Activated CD4-positive, alpha-beta memory T cell treated with anti-CD3 and anti-CD28 coated beads, Interleukin-2, amount 10 ng/mL, durations not matched to agents 7 days and 5 days (primary cell): ENCODE data around the gene DDX5. TPM values are rescaled to one million over a fixed set of nuclear protein-coding genes. Genes with fewer than 3 reads are reported as not detected.
"Not testable (repeated sequence)": the region's sequence is repeated elsewhere in the genome, so short reads cannot be mapped to it uniquely, and the experiment has no call there.

Experiments
- CTCF ChIA-PET: fragments of 350-600 bp; sonication (Branson Sonifier 250); formaldehyde crosslinking; loops from one replicate; lab custom pipeline; 2021; ENCODE audit warnings: antibody characterized with exemption, inconsistent platforms; lab: Charles Lee
- POLR2A ChIA-PET: fragments of 350-600 bp; sonication (Branson Sonifier 250); formaldehyde crosslinking; loops from one replicate; lab custom pipeline; 2021; ENCODE audit warnings: antibody characterized with exemption; lab: Charles Lee
- DNase-seq: peaks from one replicate; pipeline ENCODE4 v3.0.0-alpha.2; 2020
- H3K27ac Mint-ChIP-seq: one replicate; pipeline ENCODE4 v1.8.0; 2021; ENCODE audit warnings: mild to moderate bottlenecking, mixed read lengths
- H3K27me3 Mint-ChIP-seq: one replicate; pipeline ENCODE4 v1.8.0; 2021; ENCODE audit warnings: mixed read lengths
- H3K36me3 Mint-ChIP-seq: one replicate; pipeline ENCODE4 v1.8.0; 2021; ENCODE audit warnings: low read depth, mixed read lengths
- H3K4me1 Mint-ChIP-seq: one replicate; pipeline ENCODE4 v1.8.0; 2021; ENCODE audit warnings: mixed read lengths
- H3K4me3 Mint-ChIP-seq: one replicate; pipeline ENCODE4 v1.8.0; 2021; ENCODE audit warnings: mild to moderate bottlenecking, mixed read lengths
- H3K9me3 Mint-ChIP-seq: one replicate; pipeline ENCODE4 v1.8.0; 2021; ENCODE audit warnings: mixed read lengths
- total RNA-seq, 2 experiments: library from RNA; stranded (reverse); gene quantifications; one replicate each; pipeline ENCODE4 v1.2.3, GENCODE V29; 2021

The DDX5 gene
- total RNA-seq, 2 experiments from 2014 or later = 713 to 732 TPM

DNA sequence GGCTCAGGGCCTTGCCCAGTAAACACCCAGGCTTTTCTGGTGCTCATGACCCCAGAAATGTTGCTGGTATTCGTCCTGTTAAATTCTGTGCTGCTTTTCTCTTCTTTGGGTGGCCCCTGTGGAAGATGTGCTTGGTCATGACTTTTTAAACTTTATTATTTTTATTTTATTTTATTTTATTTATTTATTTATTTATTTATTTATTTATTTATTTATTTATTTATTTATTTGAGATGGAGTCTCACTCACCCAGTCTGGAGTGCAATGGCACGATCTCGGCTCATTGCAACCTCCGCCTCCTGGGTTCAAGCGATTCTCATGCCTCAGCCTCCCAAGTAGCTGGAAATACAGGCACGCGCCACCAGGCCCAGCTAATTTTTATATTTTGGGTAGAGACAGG is 46.3 kb downstream of the DDX5 start:
- H3K9me3 Mint-ChIP-seq, DNase-seq, POLR2A ChIA-PET, H3K4me3 Mint-ChIP-seq, H3K27me3 Mint-ChIP-seq, H3K36me3 Mint-ChIP-seq, H3K27ac Mint-ChIP-seq: not testable (repeated sequence)
- CTCF ChIA-PET = interaction anchor here (0.6 to 1.5 kb wide), 2 partner anchors 10 to 243 kb away, joined by 3 read pairs; no protein-coding TSS in a partner anchor
- H3K4me1 Mint-ChIP-seq = peaks cover 23% of the 10 kb centered on the region

DNA sequence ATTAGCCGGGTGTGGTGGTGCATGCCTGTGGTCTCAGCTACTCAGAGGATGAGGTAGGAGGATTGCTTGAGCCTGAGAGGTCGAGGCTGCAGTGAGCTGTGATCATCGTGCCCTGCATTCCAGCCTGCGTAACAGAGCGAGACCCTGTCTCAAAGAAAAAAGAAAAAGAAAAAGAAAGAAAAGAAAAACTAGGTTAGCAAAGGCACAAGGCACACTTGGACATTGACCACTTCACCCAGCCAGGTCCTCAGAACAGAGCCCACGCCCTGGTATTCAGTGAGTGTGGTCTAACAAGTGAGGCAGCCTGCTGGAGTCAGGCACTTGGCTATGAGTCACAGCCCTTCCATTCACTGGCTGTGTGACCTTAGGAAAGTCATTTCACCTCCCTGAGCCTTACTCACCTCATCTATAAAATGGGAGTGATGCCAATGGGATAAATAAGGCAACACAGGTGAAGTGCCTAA is 46.8 kb downstream of the DDX5 start:
- no peak for DNase-seq
- Mint-ChIP-seq H3K36me3 (peaks cover 2% of the 10 kb centered on the region), H3K4me3 (no peak overlapping the region), H3K4me1 (peaks cover 24% of the 10 kb centered on the region), H3K9me3 (peaks cover 2% of the 10 kb centered on the region), H3K27me3 (peaks cover 2% of the 10 kb centered on the region), H3K27ac (no peak overlapping the region)
- CTCF ChIA-PET = interaction anchor here (1.5 kb wide), 1 partner anchor 10 kb away, joined by 3 read pairs; no protein-coding TSS in a partner anchor
- POLR2A ChIA-PET = no interaction called here

DNA sequence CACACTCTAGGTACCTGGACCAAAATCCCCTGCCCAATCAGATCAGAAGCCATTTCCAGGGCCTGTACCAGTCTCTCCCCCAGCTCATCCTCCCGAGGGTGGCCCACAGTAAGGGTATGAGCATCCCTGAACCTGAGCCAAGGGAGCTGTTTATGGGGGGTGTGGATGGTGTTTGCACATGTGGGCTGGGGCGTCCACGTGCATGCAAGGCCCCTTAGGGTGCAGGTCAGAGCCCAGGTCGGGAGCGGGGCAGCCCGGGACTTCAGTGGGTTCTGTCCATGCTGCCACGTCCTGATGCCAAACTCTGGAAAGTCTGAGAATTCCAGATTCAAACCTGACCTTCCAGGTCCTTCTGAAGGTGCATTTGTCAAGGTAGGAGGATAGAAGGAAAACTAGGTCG is 47.3 kb downstream of the DDX5 start:
- no peak overlapping the region for H3K4me3 Mint-ChIP-seq
- H3K27me3 Mint-ChIP-seq = peaks cover 2% of the 10 kb centered on the region
- ChIA-PET CTCF (no interaction called here), POLR2A (no interaction called here)
- H3K27ac Mint-ChIP-seq = no peak overlapping the region
- H3K9me3 Mint-ChIP-seq = peaks cover 2% of the 10 kb centered on the region
- H3K4me1 Mint-ChIP-seq = peaks cover 24% of the 10 kb centered on the region
- peaks cover 2% of the 10 kb centered on the region for H3K36me3 Mint-ChIP-seq
- no peak for DNase-seq

DNA sequence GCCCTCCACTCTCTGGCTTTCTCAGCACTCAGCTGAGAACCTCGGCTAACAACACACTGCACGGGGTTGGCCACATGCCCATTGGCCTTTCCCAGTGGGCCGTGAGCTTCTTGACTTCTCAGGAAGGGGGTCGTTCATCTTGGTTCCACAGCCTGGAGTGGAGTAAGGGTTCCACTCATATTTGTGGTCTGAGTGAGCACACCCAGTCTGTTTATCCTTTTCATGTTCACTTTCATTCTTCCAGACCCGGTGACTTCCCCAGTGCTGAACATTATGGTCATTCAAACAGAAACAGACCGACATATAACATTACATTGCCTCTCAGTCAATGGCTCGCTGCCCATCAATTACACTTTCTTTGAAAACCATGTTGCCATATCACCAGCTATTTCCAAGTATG is 48.9 kb downstream of the DDX5 start:
- peaks cover 24% of the 10 kb centered on the region for H3K4me1 Mint-ChIP-seq
- CTCF ChIA-PET = interaction anchor here (1.1 to 2.9 kb wide), 6 partner anchors 10 to 193 kb away, joined by 4 to 17 read pairs (median 6); no protein-coding TSS in a partner anchor
- H3K36me3 Mint-ChIP-seq = peaks cover 2% of the 10 kb centered on the region
- no peak overlapping the region for H3K4me3 Mint-ChIP-seq
- POLR2A ChIA-PET = interaction anchor here (1.3 to 1.6 kb wide), 5 partner anchors 9 to 311 kb away, joined by 3 to 12 read pairs (median 6); partner anchors contain the start of genes CEP95 and DDX5
- DNase-seq = no peak
- H3K27me3 Mint-ChIP-seq = no peaks in the 10 kb centered on the region
- H3K9me3 Mint-ChIP-seq = peaks cover 2% of the 10 kb centered on the region
- no peak overlapping the region for H3K27ac Mint-ChIP-seq

DNA sequence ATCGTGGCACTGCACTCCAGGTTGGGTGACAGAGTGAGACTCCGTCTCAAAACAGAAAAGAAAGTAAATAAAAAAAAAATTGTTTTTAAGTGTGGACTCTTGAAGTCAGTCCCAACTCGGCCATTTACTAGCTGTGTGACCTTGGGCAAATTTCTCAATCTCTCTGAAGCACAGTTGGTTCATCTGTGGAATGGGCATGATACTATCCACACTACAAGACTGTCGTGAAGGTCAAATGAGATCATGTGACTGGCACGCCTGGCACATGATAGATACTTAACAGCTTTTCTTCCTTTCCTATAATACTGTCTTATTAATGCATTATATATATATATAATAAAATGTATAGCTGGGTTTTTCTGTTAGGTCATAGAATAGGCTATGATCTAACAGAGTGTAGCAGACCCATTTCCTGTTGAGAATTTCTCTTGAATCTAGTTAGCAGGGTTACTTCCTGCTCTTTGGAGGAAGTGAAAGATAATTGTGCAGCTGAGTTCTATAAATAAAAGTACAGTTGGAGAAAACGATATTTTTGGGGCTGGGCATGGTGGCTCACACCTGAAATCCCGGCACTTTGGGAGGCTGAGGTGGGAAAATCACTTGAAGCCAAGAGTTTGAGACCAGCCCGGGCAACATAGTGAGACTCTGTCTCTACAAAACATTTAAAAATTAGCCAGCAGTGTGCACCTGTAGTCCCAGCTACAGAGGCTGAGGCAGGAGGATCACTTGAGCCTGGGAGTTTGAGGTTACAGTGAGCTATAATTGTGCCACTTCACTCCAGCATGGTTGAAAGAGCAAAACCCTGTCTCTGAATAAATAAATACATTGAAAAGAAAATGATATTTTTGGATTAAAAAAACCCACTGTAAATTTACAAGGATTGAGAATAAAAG is 49.9 kb downstream of the DDX5 start:
- Mint-ChIP-seq H3K4me1 (peaks cover 24% of the 10 kb centered on the region), H3K4me3 (no peak overlapping the region), H3K36me3 (peaks cover 2% of the 10 kb centered on the region), H3K9me3 (peaks cover 2% of the 10 kb centered on the region), H3K27me3 (no peaks in the 10 kb centered on the region), H3K27ac (peak overlapping the region; percentile 76)
- no peak for DNase-seq
- ChIA-PET CTCF (interaction anchor here (0.8 to 2.9 kb wide), 9 partner anchors 9 to 220 kb away, joined by 3 to 17 read pairs (median 4); no protein-coding TSS in a partner anchor), POLR2A (interaction anchor here (0.7 to 1.6 kb wide), 11 partner anchors 8 to 310 kb away, joined by 3 to 12 read pairs (median 3); partner anchors contain the start of genes CEP95, DDX5 and POLG2)

DNA sequence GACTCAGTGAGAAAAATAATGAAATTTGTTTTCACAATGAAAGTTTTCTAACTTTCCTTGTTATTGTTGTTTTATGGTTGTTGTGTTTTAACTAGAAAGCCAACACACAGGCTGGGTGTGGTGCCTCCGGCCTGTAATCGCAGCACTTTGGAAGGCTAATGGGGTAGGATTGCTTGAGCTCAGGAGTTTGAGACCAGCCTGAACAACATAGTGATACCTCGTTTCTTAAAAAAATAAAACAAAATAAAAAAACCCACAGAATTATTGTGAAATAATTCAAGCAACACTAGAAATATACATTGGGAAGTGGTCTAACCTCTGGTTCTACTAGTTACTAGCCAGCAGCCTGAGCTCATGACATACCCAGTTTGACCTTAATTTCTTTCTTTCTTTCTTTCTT is 56.5 kb downstream of the DDX5 start:
- ChIA-PET POLR2A (no interaction called here), CTCF (interaction anchor here (0.8 to 1.3 kb wide), 4 partner anchors 10 to 41 kb away, joined by 3 to 6 read pairs (median 3); no protein-coding TSS in a partner anchor)
- Mint-ChIP-seq H3K36me3 (no peaks in the 10 kb centered on the region), H3K9me3 (no peaks in the 10 kb centered on the region), H3K4me1 (peaks cover 21% of the 10 kb centered on the region), H3K4me3 (no peak overlapping the region), H3K27me3 (no peaks in the 10 kb centered on the region), H3K27ac (no peak overlapping the region)
- no peak for DNase-seq

DNA sequence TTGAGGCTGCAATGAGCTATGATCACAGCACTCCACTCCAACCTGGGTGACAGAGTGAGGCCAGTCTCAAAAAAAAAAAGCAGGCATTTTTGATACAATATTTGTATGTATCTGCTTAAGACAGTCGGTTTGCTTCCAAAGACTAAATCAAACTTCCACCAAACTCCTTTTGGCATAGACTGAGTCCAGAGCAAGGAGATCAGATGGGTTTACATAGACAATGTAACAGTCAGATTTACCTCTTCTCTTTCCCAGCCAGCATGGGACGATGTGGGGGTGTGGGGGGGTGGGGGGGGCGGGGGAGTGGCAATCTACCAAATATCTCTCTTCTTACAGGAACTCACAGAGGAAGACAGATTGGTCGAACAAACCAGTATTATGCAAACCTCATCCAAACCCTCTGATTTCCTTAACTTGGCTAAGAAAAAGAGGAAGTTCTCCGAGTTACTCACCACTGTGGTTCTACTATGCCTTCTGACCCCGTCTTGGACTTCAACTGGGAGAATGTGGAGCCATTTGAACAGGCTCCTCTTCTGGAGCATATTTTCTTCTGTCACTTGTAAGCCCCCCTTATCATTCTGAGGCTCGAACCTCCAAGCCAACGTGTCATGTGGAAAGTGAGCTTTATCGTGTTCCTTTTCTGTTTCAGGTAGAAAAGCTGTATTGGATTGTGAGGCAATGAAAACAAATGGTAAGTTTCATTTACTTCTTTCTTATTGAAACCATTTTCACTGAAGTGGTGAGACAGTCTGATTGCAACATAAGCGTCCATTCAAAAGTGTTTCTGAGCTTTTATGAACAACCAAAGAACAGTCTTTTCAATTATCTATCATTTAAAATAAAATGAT is 57.2 kb downstream of the DDX5 start, which contains the start of gene MILR1:
Gene MILR1 (plus strand): TSS at position 451 of the 848 bp plus-strand sequence. CDS start 54 bp downstream, at position 505.
- H3K27me3 Mint-ChIP-seq = no peaks in the 10 kb centered on the region
- ChIA-PET POLR2A (interaction anchor here (0.7 to 1.2 kb wide), 2 partner anchors 8 to 174 kb away, joined by 4 read pairs; no protein-coding TSS in a partner anchor), CTCF (interaction anchor here (0.8 to 1.3 kb wide), 3 partner anchors 11 to 41 kb away, joined by 3 to 6 read pairs (median 3); no protein-coding TSS in a partner anchor)
- no peaks in the 10 kb centered on the region for H3K36me3 Mint-ChIP-seq
- peaks cover 22% of the 10 kb centered on the region for H3K4me1 Mint-ChIP-seq
- H3K9me3 Mint-ChIP-seq = no peaks in the 10 kb centered on the region
- peak within 1 kb of the TSS; percentile 37 for H3K27ac Mint-ChIP-seq
- DNase-seq = no peak
- H3K4me3 Mint-ChIP-seq = no peak within 1 kb of the TSS

Other genes with a start within 250 kb of the DDX5 start
- 10 to 100 TPM; 10.5 to 12.4 TPM for gene TEX2, start 243.0 kb downstream of the DDX5 start, total RNA-seq
- gene PECAM1, start 115.4 kb downstream of the DDX5 start, total RNA-seq = 1 to 10 TPM; 1.1 to 1.7 TPM
- under 1 TPM; 0.35 to 0.80 TPM for gene MILR1, start 57.2 kb downstream of the DDX5 start, total RNA-seq
- 10 to 100 TPM; 34.7 to 35.2 TPM for gene POLG2, start 9.2 kb downstream of the DDX5 start, total RNA-seq
- 10 to 100 TPM; 47.7 to 48.5 TPM for gene CEP95, start 688 bp upstream of the DDX5 start, total RNA-seq
- 10 to 100 TPM; 14.6 to 14.8 TPM for gene SMURF2, start 156.0 kb upstream of the DDX5 start, total RNA-seq